Stimulated activated CD8-positive, alpha-beta memory T cell treated with anti-CD3 and anti-CD28 coated beads, Interleukin-4, amount 100 ng/mL, for 4 hours (primary cell): ENCODE results near the gene ARNT2.

ENCODE experiments used
- DNase-seq, 2 donors: peaks; one replicate each; pipeline ENCODE4 v3.0.0-alpha.2; 2020; ENCODE audit warnings: low read depth in 2 of 2, low spot score in 1 of 2

ARNT2 gene

GRCh38 chr15:80441041-80441440, 36.9 kb downstream of the ARNT2 start:
- DNase-seq: no peak

GRCh38 chr15:80441714-80442113, 37.5 kb downstream of the ARNT2 start:
- DNase-seq: no peak

- no peak for DNase-seq
Measured at GRCh38 chr15:80442728-80443403, 38.7 kb downstream of the ARNT2 start.

GRCh38 chr15:80444680-80445251, 40.6 kb downstream of the ARNT2 start:
- DNase-seq: no peak

GRCh38 chr15:80445300-80446041, 41.3 kb downstream of the ARNT2 start:
- DNase-seq: no peak

GRCh38 chr15:80447077-80447476, 42.9 kb downstream of the ARNT2 start:
- DNase-seq: no peak

GRCh38 chr15:80449825-80450224, 45.6 kb downstream of the ARNT2 start:
- DNase-seq: no peak

GRCh38 chr15:80450811-80451321, 46.7 kb downstream of the ARNT2 start:
- no peak for DNase-seq

- DNase-seq: no peak
Measured at GRCh38 chr15:80452166-80452565, 48.0 kb downstream of the ARNT2 start.

GRCh38 chr15:80455051-80455648, 51.0 kb downstream of the ARNT2 start:
- no peak for DNase-seq

- peak in 1 of 2 donors; percentile 4 for DNase-seq
Measured at GRCh38 chr15:80455668-80456442, 51.7 kb downstream of the ARNT2 start.

GRCh38 chr15:80456517-80457492, 52.6 kb downstream of the ARNT2 start:
- no peak for DNase-seq

GRCh38 chr15:80457896-80458295, 53.7 kb downstream of the ARNT2 start:
- no peak for DNase-seq

- no peak for DNase-seq
Measured at GRCh38 chr15:80458580-80458979, 54.4 kb downstream of the ARNT2 start.

- no peak for DNase-seq
Measured at GRCh38 chr15:80459380-80459779, 55.2 kb downstream of the ARNT2 start.

GRCh38 chr15:80459818-80460217, 55.6 kb downstream of the ARNT2 start:
- DNase-seq: no peak

- DNase-seq: no peak
Measured at GRCh38 chr15:80461356-80462095, 57.3 kb downstream of the ARNT2 start.

GRCh38 chr15:80462111-80462510, 57.9 kb downstream of the ARNT2 start:
- no peak for DNase-seq

- no peak for DNase-seq
Measured at GRCh38 chr15:80462836-80463512, 58.8 kb downstream of the ARNT2 start.
